Activated naive CD4-positive, alpha-beta T cell treated with anti-CD3 and anti-CD28 coated beads, Interleukin-2, amount 10 ng/mL, durations not matched to agents 7 days and 5 days (primary cell): ENCODE measurements around the gene FUBP3.

Source experiments
- CTCF ChIA-PET: fragments of 350-600 bp; sonication (Branson Sonifier 250); formaldehyde crosslinking; loops from one replicate; lab custom pipeline; 2021; ENCODE audit warnings: antibody characterized with exemption; lab: Charles Lee
- DNase-seq: peaks from one replicate; pipeline ENCODE4 v3.0.0-alpha.2; 2020
- H3K27ac Mint-ChIP-seq: one replicate; pipeline ENCODE4 v1.8.0; 2021; ENCODE audit warnings: mild to moderate bottlenecking, moderate library complexity, mixed read lengths
- H3K27me3 Mint-ChIP-seq: one replicate; pipeline ENCODE4 v1.8.0; 2021; ENCODE audit warnings: mild to moderate bottlenecking, mixed read lengths
- H3K36me3 Mint-ChIP-seq: one replicate; pipeline ENCODE4 v1.8.0; 2021; ENCODE audit warnings: mixed read lengths
- H3K4me1 Mint-ChIP-seq: one replicate; pipeline ENCODE4 v1.8.0; 2021; ENCODE audit warnings: mixed read lengths
- H3K4me3 Mint-ChIP-seq: one replicate; pipeline ENCODE4 v1.8.0; 2021; ENCODE audit warnings: mild to moderate bottlenecking, moderate library complexity, mixed read lengths
- H3K9me3 Mint-ChIP-seq: one replicate; pipeline ENCODE4 v1.8.0; 2021; ENCODE audit warnings: mixed read lengths

The FUBP3 gene

DNA sequence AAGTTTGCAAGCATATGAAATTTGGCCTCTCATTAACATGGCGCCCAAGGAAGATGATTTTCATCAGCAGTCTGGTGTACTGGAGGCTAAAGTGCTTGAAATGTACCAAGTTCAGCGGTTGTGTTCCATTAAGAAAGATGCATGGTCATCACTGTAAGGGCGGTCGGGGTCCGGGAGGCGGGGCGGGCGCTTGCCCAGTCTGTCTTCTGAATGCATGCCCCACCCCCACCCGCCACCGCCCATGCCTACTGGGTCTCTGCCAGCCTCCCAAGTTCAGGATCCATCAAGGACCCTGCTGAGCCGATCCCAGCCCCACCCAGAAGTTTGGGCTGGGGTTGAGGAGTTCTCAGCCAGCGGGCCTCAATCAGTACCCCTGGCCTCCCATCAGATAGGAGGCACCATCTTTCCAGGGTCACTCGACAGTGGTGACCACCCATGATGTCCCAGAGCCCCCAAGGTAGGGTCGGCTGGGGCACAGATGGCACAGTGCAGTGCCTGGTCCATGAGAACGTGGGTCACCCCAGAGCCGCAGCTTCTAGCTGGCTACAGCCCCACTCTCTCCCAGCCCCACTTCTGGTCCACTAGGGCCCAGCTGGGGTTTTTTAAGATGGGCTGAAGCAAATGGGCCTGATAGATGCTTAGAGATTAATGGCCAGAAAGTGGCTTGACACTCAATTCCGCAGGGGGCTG, 60.6 kb downstream of the FUBP3 start:
- Mint-ChIP-seq H3K4me3 (no peak overlapping the region), H3K36me3 (peaks cover 3% of the 10 kb centered on the region), H3K27ac (no peak overlapping the region), H3K27me3 (no peaks in the 10 kb centered on the region), H3K9me3 (no peaks in the 10 kb centered on the region), H3K4me1 (no peaks in the 10 kb centered on the region)
- peak; percentile 1 for DNase-seq
- CTCF ChIA-PET: no interaction called here

DNA sequence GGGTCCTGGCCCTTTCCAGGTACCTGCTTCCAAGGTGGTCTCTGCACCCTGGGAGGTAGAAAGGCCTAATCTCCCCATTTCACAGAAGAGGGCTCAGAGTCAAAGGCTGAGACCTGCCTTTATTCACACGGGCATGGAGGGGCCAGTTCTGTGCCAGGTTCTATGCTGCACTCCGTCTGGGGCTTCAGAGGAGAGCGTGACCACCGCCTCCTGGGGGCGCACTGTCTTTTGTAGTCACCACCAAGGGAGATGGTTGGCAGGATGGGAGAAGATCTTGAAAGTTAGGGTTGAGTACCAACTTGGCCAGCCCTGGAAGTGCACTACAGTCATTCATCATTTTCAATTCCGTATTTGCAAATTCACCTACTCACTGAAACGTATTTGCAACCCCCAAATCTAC, 61.3 kb downstream of the FUBP3 start:
- Mint-ChIP-seq H3K36me3 (peaks cover 3% of the 10 kb centered on the region), H3K4me3 (no peak overlapping the region), H3K4me1 (no peaks in the 10 kb centered on the region), H3K27me3 (no peaks in the 10 kb centered on the region), H3K27ac (no peak overlapping the region), H3K9me3 (no peaks in the 10 kb centered on the region)
- no peak for DNase-seq
- CTCF ChIA-PET: no interaction called here

DNA sequence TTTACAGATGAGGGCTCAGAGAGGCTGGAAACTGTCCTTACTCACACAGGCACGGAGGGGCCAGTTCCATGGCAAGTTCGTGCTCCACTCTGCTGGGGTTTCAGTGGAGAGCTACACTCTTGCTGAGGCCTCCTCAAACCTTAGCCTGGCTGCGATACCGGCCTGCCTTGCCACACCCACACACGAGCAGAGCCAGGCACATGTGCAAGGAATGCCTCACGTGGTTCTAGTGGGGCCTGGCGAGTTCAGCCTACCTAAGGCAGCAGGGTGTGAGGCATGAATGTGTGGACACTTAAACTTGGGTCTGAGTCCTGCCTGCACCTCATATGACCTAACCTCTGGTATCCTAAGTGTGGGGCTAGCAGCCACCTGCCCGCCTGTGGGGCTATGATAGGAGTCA, 63.5 kb downstream of the FUBP3 start:
- DNase-seq: no peak
- CTCF ChIA-PET: interaction anchor here (0.6 kb wide), 1 partner anchor 71 kb away, joined by 3 read pairs; no protein-coding TSS in a partner anchor
- Mint-ChIP-seq H3K4me1 (no peaks in the 10 kb centered on the region), H3K36me3 (peaks cover 3% of the 10 kb centered on the region), H3K27me3 (no peaks in the 10 kb centered on the region), H3K9me3 (no peaks in the 10 kb centered on the region), H3K27ac (no peak overlapping the region), H3K4me3 (no peak overlapping the region)

DNA sequence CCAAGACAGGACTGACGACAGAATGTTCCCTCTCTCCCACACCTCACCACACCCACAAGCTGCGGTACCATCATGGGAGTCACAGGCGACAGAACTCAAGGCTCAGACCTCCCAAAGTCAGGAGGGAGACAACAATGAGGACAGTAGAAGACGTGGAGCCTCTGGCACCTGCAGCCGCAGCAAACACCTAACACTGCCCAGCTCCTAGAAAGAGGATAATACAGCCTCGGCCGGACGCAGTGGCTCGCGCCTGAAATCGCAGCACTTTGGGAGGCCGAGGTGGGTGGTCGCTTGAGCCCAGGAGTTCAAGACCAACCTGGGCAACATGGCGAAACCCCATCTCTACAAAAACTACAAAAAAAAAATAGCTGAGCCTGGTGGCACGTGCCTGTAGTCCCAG, 71.8 kb downstream of the FUBP3 start:
- DNase-seq: no peak
- Mint-ChIP-seq H3K27me3 (peaks cover 29% of the 10 kb centered on the region), H3K36me3 (no peaks in the 10 kb centered on the region), H3K9me3 (no peaks in the 10 kb centered on the region), H3K27ac (no peak overlapping the region), H3K4me1 (no peaks in the 10 kb centered on the region), H3K4me3 (no peak overlapping the region)
- CTCF ChIA-PET: no interaction called here

DNA sequence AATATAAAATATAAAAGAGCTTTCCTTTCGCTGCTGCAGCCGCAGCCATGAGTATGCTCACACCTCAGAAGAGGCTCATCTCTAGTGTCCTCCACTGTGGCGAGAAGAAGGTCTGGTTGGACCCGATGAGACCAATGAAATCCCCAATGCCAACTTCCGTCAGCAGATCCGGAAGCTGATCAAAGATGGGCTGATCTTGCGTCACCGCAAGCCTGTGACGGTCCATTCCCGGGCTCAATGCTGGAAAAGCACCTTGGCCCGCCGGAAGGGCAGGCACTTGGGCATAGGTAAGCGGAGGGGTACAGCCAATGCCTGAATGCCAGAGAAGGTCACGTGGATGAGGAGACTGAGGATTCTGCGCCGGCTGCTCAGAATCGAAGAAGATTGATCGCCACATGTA, 72.4 kb downstream of the FUBP3 start:
- DNase-seq: no peak
- H3K27ac Mint-ChIP-seq: no peak overlapping the region
- CTCF ChIA-PET: no interaction called here

DNA sequence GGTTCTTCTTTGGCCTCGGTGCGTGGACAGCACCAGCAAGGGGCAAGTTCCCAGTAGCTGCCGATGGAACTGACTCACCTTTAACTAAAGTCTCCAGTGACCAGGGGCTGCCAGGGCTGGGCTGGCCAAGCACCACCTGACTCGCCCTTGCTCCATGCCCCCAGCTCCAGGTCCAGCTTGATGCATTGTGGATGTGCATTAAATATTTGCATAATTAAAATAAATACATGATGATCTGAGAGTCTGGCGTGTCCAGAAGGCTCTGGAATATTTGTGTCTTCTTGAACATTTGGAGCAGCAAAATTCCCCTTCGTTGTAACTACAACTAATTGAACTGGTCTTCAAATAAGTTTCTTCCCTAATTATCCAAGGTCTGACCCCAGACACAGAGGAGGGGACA, 75.5 kb downstream of the FUBP3 start:
- H3K36me3 Mint-ChIP-seq: no peaks in the 10 kb centered on the region
- CTCF ChIA-PET: interaction anchor here (0.5 kb wide), 1 partner anchor 53 kb away, joined by 3 read pairs; no protein-coding TSS in a partner anchor
- H3K4me1 Mint-ChIP-seq: peaks cover 4% of the 10 kb centered on the region
- no peak for DNase-seq
- no peak overlapping the region for H3K27ac Mint-ChIP-seq
- H3K9me3 Mint-ChIP-seq: no peaks in the 10 kb centered on the region
- H3K27me3 Mint-ChIP-seq: peaks cover 66% of the 10 kb centered on the region
- H3K4me3 Mint-ChIP-seq: no peak overlapping the region

More for the DNA sequence above, 72.4 kb downstream of the FUBP3 start:
- H3K27me3 Mint-ChIP-seq: peaks cover 35% of the 10 kb centered on the region
- no peaks in the 10 kb centered on the region for H3K36me3 Mint-ChIP-seq
- no peaks in the 10 kb centered on the region for H3K4me1 Mint-ChIP-seq
- no peak overlapping the region for H3K4me3 Mint-ChIP-seq
- H3K9me3 Mint-ChIP-seq: no peaks in the 10 kb centered on the region

DNA sequence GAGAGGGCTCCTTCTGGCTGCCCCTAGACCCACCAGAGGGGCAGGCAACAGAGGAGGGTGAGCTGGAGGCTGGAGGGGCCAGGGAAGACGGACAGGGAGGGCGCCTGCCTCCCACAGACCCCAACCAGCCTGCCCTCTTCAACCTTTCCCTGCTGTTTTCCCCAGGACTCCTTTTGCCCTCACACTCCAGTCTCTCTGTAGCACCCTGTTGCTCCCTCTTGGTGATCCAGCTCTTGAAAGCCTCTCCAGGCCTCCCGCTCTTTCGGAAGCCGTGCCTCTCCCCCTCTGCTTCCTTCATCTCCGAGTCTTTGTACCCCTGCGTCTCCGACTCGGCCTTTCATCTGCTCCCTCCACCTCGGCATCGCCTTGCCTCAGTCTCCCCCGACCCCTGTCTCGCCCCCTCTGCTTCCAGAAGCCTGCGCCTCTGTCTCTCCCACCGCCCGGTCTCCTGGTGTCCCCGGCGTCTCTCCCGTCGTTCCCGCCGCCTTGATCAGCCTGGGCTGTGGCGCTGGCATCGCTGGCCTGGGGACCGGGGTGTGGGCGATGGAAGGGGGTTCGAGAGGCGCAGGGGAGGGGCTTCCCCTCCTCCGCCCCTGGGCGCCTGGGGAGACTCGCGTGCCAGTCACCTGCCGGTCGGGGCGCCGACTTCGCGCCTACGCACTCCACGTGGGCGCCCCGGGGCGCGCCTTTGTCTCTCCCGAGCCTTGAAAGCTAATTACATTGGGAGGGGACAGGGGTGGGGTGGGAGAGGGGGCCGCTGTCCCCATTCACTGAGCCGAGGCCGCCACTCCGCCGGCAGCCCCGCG, 79.7 kb downstream of the FUBP3 start:
- H3K36me3 Mint-ChIP-seq: no peaks in the 10 kb centered on the region
- CTCF ChIA-PET: no interaction called here
- H3K9me3 Mint-ChIP-seq: no peaks in the 10 kb centered on the region
- peaks cover 92% of the 10 kb centered on the region for H3K27me3 Mint-ChIP-seq
- peaks cover 11% of the 10 kb centered on the region for H3K4me1 Mint-ChIP-seq
- H3K4me3 Mint-ChIP-seq: no peak overlapping the region
- DNase-seq: peak; percentile 17
- H3K27ac Mint-ChIP-seq: no peak overlapping the region

DNA sequence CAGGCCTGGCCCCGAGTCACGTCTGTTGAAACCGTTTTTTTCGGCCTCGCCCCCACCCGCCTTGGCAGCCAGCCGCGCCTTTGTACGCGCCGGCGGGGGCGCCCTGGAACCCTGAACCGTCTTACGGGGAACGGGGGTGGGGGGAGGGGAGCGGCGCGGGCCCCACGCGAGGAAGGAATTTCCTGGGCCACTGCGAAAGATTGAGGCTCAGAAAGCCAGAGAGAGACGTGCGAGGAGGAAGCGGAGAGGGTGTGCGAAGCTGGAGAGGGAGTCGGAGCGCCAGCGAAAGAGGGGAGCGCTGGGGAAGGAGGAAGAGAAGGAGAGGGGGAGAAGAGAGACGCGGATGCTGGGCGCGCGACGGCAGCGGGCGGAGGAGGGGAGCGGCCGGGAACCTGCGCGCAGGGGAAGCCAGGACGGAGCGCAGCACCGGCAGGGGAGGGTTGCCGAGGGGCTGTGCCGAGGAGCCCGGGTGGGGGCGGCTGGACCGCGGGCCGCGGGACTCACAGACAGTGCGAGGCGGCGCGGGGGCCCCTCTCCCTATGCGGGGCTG, 80.4 kb downstream of the FUBP3 start:
- no peak overlapping the region for H3K27ac Mint-ChIP-seq
- H3K27me3 Mint-ChIP-seq: peaks cover 99% of the 10 kb centered on the region
- no peaks in the 10 kb centered on the region for H3K9me3 Mint-ChIP-seq
- H3K4me1 Mint-ChIP-seq: peaks cover 11% of the 10 kb centered on the region
- no peak overlapping the region for H3K4me3 Mint-ChIP-seq
- CTCF ChIA-PET: no interaction called here
- peak; percentile 18 for DNase-seq
- H3K36me3 Mint-ChIP-seq: no peaks in the 10 kb centered on the region

DNA sequence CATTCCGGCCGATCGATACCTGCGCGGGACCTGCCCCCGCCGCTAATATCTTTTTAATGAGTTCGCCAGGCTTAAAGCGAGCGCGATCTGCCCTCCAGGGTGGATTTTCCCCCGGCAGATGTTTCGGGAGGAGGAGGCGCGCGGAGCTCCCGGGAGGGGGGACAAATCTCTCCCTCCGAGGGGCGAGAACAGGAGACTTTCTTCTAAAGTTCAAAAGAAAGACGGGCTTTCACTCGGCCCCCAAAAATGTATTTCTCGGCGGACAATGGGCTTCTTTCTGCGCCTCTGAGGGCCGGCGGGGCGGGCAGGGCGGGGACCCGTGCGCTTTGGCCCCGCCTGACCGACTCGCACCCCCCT, 80.9 kb downstream of the FUBP3 start:
- peaks cover 12% of the 10 kb centered on the region for H3K4me1 Mint-ChIP-seq

DNA sequence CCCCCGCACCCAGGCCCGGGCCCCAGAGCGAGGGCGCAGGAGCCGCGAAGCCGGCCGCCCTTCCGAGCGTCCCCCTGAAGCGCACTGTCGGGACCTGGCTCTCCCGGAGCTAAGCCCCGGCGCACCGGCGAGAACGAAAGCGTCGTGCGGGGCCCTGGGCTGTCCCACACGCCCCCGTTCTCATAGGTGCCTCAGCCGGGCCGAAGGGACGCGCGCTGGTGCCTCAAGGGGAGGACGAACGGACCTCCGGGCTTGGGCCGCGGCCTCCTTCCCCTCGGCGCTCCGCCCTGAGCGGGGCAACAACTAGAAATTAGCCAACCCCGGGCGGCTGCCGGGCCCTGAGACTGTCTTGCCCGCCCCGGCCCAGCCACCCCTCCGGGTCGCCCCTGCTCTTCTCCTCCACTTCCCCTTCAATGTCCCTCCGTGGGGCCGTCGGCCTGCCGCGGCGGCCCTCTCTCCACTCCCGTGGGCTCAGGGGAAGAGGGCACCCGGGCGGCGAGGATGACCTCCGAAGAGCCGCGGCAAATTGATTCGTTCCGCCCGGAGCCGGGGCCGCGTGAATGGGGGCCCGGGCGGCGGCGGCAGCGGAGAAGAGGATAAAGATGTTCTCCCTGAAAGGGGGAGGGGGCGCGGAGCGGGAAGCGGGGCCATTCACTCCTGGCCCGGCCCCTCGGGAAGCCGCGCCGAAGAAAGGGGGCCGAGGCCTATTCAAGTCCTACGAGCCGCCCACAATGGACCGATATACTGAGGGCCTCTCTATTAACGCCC, 81.5 kb downstream of the FUBP3 start:
- Mint-ChIP-seq H3K36me3 (no peaks in the 10 kb centered on the region), H3K9me3 (no peaks in the 10 kb centered on the region), H3K27me3 (peaks cover 100% of the 10 kb centered on the region), H3K4me3 (no peak overlapping the region), H3K4me1 (peaks cover 15% of the 10 kb centered on the region), H3K27ac (no peak overlapping the region)
- CTCF ChIA-PET: no interaction called here
- peak; percentile 17 for DNase-seq

More for the DNA sequence above, 80.9 kb downstream of the FUBP3 start:
- no peaks in the 10 kb centered on the region for H3K36me3 Mint-ChIP-seq
- H3K9me3 Mint-ChIP-seq: no peaks in the 10 kb centered on the region
- no peak overlapping the region for H3K27ac Mint-ChIP-seq
- CTCF ChIA-PET: no interaction called here
- H3K27me3 Mint-ChIP-seq: peaks cover 100% of the 10 kb centered on the region
- DNase-seq: peak; percentile 17
- no peak overlapping the region for H3K4me3 Mint-ChIP-seq

DNA sequence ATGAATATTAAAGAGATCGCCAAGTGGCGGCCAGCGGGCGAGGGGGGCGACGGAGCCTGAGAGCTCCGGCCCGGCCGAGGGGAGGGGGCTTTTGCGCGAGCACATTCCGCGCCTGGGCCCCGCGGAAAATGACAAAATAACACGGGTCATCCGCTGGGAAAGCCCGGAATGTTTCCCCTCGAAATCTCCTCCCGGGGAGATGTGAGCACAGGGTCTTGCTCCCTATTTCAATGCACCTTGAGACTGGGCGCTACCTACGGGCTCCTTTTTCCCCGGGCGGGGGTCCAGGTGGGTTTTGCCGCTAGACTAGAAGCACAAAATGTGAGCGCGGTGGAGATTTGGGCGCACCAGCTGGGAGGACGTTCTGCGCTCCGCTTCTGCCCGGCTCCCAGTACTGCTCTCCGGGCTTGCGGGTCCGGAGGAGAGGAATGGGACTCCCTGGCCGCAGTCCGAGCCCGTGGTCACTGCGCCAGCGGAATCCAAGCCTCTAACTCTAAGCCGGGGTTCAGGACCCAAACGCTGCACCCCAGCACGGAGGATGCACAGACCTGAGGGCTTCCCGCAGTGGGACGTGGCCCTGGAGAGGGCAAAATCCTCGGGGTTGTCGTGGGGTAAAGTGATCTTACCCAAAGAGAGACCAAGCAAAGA, 82.2 kb downstream of the FUBP3 start:
- peaks cover 15% of the 10 kb centered on the region for H3K4me1 Mint-ChIP-seq
- CTCF ChIA-PET: no interaction called here
- H3K27me3 Mint-ChIP-seq: peaks cover 100% of the 10 kb centered on the region
- no peak overlapping the region for H3K4me3 Mint-ChIP-seq
- H3K9me3 Mint-ChIP-seq: no peaks in the 10 kb centered on the region
- H3K27ac Mint-ChIP-seq: no peak overlapping the region
- H3K36me3 Mint-ChIP-seq: no peaks in the 10 kb centered on the region
- DNase-seq: peak; percentile 18

DNA sequence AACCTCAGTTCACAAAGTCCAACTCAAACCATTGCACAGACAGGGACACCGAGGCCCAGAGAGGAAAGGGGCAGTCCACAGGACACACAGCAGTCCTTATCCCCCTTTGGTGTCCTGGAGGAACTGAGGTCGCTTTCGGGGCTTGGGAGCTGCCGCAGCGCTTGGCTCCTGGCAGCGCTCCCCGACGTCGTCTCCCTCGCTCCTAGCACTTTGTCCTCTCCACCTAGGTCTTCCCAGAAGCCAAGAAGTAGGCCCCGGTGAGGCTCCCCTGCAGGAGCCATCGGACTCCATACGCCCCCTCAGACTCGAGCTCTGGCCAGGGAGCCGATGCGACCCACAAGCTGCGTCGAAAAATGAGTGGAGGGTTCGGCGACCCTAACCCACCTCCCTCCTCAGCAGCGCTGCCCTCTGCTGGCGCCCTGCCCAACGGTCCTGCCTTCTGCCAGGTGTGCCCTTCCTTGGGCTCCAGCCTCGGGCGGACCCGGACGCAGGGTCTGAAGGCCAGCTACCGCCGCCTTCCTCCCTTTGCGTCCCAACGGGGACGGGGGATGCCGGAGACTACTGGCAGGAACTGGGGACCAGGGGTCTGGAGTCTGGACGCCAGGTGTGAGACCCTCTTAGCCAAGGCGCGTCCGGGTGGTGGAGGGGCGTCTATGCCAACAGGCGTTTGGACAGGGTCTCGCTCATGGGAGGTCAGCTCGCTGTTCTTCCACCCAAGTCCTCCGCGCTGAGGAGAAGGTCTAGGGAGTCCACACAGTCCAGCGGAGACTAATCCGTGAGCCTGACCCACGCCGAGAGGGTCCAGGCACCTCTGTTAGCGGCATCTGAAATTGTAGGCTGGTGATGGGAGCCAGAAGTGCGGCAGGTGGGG, 83.0 kb downstream of the FUBP3 start:
- CTCF ChIA-PET: no interaction called here
- Mint-ChIP-seq H3K27ac (peak overlapping the region; percentile 68), H3K4me3 (peak overlapping the region; percentile 31), H3K9me3 (no peaks in the 10 kb centered on the region), H3K27me3 (peaks cover 100% of the 10 kb centered on the region), H3K4me1 (peaks cover 15% of the 10 kb centered on the region), H3K36me3 (no peaks in the 10 kb centered on the region)
- peak; percentile 15 for DNase-seq

DNA sequence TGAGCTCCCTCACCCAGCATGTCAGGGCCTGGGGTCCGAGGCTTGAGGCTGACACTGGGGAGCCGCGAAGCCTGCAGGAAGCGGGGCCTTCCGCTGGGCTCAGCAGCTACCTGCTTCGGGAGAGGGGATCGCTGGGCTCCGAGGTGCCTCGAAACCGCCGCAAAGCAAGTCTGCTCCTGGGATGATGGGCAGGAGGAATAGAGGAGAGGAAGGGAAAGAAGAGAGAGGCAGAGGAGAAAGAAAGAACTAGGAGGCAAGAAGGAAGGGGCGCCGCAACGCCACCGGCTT, 83.5 kb downstream of the FUBP3 start:
- CTCF ChIA-PET: no interaction called here
- no peaks in the 10 kb centered on the region for H3K9me3 Mint-ChIP-seq
- H3K27ac Mint-ChIP-seq: peak overlapping the region; percentile 68
- H3K36me3 Mint-ChIP-seq: no peaks in the 10 kb centered on the region
- peaks cover 100% of the 10 kb centered on the region for H3K27me3 Mint-ChIP-seq
- DNase-seq: no peak
- H3K4me1 Mint-ChIP-seq: peaks cover 15% of the 10 kb centered on the region
- no peak overlapping the region for H3K4me3 Mint-ChIP-seq
